Raji (cell line): ENCODE results near the gene BORCS5.

Source experiments
- POLR2A ChIP-seq: IDR thresholded peaks from 2 replicates; pipeline ENCODE4 v1.6.1; 2011; ENCODE audit warnings: low read depth, low read length, control low read depth; ENCODE audit not compliant: insufficient read depth

Gene BORCS5

DNA sequence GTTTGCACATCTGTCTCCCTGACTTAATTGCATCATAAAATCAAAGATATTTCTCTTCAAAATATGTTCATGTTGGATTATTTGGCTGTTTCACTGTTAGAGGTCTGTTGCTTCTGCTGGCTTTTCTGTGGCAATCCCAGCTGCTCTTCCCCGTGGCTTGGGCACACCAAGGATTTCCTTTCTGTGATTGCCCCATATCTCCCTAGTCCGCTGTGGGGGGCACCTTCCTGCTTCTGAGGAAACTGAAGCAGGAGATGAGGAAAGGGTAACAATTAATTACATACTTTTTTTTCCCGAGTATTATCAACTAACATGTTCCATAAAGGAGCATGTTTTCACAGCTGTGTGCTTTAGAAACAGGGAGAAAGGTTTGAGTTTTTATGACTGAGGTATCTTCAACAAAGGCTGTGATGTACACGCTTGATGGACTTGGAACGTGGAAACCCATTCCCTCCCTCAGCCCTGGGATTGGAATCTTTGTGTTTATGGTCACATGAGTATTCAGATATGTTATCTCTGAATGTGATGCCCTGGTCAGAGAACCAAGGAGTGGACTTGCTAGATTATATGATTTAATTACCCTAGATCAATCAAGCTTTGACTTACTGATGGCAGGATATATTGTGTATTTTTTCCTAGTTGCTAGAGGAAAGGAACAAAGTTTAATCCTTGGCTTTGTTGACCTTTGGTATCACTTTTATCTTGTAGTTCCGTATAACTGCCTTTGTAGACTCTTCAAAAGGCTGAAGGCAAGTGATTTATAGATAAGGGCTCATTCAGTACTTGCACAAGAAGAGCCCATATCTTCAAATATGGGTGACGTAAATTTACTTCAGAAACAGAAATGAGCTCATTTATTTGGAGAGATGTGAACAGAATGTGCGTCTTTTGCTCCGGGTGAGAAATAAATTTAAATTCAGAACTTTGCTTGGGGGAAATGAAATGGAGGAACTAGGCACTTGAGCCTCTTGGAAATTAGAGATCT, 46.7 kb downstream of the BORCS5 start:
- TF ChIP-seq POLR2A = no peak

DNA sequence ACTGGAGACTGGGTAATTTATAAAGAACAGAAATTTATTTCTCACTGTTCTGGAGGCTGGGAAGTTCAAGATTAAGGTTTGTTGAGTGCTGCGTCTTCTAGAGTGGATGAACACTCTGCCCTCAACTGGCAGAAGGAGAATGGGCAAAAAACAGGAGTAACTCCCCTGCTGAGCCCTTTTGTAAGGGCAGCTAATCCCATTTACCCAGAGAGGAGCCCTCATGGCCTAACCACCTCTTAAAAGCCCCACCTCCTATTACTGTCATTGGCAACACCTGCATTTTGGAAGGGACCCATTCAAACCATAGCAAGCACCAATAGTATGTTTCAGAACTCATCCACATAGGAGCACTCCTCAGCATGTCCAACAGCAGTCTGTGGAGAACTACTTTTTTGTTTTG, 47.4 kb downstream of the BORCS5 start:
- no peak for TF ChIP-seq POLR2A

DNA sequence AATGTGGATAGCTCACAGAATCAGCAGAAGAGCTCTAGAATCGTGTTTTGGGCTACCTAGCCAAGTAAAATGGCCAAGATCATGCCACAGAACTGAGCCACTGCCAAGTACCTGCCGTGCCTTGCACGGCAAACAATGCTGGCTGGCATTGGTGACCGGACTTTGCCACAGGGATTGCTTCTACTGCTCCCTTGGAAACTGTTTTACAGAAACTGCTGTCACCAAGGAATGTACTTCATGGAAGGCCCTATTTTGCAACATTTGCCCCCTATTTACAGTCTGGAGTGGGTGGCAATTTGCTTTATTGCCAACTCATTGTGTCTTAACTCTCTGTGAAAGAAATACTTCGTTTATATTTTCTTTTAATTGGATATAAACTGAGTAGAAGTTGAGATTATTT, 49.0 kb downstream of the BORCS5 start:
- TF ChIP-seq POLR2A = no peak

DNA sequence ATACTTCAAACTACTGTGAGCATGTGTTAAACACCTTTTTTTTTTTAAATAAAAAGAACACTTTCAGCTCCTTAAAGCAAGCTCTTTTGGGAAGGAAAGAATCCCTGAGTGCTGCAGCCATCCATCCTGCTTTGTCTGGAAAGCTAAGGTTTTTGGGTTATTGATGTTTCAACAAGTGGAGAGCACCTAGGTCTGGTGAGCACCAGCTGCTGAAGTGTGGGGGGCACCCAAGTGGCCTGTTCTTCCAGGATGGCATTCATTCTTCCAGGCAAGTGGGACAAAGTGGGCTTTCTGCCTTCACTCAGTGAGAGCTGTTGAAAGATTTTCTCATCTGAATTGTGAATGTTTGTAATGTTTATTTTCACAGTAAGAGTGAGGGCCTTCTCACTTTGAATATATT, 49.9 kb downstream of the BORCS5 start:
- no peak for TF ChIP-seq POLR2A

DNA sequence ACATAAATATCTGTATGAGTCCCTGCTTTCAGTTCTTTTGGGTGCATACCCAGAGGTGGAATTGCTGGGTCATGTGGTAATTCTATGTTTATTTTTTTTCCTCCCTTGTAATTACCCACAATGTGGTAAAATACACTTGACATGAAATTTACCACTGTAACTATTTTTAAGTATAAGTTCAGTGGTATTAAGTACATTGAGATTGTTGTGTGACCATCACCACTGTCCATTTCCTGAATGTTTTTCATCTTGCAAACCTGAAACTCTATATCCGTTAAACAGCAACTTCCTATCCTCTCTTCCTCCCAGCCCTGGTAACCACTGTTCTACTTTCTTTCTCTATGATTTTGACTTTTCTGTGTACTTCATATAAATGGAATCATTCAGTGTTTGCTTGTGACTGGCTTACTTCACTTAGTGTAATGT, 51.4 kb downstream of the BORCS5 start:
- no peak for TF ChIP-seq POLR2A

DNA sequence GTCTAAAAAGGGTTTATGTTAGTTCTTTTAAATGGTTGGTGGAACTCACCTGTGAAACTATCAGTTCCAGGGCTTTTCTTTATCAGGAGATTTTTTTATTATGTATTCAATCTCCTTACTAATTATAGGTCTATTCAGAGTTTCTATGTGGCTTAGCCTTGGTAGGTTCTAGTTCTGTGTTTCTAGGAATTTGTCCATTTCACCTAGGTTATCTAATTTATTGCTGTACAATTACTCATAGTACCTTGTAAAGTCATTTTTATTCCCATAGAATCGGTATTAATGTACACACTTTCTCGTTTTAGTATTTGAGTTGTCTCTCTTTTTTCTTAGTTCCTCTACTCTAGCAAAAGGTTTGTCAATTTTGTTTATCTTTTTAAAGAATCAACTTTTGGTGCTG, 59.0 kb downstream of the BORCS5 start:
- no peak for TF ChIP-seq POLR2A

DNA sequence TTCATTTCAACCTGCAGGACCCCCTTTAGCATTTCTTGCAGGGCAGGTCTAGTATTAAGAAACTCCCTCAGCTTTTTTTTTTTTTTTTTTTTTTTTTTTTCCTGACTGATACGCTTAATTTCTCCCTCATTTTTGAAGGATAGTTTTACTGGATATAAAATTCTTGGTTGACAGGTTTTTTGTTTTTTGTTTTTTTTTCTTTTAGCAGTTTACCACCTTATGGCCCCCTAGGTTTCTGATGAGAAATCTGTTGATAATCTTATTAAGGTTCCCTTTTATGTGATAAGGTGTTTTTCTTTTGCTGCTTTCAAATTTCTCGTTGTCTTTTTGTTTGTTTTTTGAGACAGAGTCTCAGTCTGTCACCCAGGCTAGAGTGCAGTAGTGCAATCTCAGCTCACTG, 66.5 kb downstream of the BORCS5 start:
- TF ChIP-seq POLR2A = no peak

DNA sequence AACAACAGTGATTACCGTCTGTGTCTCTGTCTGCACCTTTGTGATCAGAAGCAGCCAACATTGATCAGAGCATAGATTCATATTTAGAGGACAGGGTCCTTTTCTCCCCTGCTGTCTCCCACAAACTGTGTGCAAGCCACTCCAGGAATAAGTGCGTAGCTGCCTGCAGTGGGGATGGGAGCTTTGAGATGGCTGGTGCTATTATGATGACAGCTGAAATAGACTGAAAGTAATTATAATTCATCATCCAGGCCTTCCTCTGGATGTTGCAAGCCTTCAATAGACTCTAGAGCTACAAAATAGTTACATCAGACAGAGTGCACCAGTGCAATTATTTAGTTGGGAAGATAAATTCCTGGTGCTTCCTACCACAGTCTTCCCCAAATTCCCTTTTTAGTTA, 68.1 kb downstream of the BORCS5 start:
- TF ChIP-seq POLR2A = no peak

DNA sequence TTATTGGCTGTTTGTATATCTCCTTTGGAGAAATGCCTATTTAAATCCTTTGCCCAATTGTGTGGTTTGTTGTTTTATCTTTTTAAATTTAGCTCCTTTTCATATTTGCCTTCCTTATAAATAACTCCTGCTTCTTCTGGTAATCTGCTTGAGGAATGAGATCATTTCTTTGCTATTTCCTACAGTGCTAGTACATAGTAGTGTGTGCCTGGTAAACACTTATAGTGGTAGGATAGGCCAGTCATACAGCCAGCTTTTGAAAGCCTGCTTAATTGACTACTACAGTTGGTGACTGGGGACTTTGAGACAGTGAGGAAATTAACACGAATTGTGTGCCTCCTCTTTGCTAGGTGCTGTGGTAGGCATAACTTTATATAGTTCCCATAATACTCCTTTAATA, 68.7 kb downstream of the BORCS5 start:
- TF ChIP-seq POLR2A = no peak

DNA sequence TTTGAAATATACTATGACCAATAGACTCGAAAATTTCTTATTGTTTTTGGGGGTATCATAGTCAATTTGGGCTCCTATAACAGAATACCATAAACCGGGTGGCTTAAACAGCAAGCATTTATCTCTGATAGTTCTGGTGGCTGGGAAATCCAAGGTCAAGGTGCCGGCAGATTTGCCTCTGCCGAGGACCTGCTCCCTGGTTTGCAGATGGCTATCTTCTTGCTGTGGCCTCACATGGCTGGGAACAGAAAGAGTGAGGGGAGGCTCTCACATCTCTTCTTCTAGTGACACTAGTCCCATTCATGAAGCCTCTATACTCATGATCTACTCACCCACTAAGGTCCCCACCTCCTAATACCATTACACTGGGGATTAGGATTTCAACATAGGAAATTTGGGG, 70.7 kb downstream of the BORCS5 start:
- TF ChIP-seq POLR2A = no peak

DNA sequence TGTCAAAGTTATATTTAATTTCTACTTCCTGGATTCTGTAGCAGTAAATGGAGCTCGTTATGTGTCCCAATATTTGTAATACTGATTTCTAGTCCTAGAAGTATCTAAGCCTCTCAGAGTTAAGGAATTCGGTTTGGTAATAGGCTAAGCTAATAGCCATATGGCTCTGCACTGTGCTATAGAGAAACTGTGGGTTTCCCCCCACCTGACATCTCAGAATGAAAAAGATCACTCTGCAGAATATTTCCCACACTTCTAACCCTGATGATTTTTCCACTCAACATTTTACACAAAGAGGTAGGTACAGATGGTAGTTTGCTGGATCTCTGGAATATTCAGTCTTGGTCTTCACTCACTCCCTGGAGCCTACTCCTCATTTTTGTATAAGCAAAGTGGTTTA, 71.2 kb downstream of the BORCS5 start:
- TF ChIP-seq POLR2A = no peak

DNA sequence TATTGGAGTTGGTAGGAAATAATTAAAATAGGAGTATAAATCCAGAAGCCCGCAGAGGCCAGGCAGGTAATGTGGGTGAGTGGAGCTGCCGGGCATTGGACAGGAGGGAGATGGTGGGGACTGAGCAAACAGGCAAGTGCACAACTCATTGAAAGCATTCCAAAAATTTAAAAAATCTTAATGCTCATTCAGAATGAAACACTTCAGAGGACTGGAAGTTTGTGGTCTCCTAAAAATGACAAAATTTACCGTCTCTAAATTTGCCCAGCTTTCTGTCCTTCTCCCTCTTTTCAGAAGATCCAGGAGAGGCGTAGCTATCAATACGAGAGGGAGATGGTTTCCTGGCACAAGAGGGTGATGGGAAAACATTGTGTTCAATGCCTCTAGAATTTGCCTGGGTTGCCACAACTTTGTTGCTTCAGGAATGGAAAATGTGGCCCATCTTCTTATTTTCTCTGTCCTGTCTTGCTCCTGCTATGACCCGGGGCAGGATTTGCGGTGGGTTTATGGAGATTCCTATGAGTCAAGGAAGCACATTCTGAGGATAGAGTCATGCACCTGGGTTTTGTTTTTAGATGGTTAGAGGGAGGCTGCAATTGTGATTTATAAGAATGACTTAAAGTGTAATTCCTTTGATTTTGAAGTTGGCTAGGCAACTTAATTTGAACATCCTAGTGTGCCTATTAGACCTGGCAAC, 72.2 kb downstream of the BORCS5 start:
- TF ChIP-seq POLR2A = no peak

DNA sequence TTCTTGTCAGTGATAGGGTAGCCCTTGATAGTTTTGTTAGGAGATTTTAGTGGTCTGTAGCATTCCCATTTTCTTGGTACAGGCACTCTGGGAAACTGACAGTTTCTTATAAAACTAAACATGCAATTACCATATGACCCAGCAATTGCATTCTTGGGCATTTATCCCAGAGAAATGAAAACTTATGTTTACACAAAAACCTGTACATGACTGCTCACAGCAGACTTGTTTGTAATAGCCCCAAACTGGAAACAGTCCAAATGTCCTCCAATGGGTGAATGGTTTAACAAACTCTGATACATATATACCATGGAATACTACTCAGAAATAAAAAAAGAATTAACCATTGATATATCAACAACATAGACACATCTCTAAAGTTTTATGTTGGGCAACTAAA, 75.5 kb downstream of the BORCS5 start:
- TF ChIP-seq POLR2A = no peak

DNA sequence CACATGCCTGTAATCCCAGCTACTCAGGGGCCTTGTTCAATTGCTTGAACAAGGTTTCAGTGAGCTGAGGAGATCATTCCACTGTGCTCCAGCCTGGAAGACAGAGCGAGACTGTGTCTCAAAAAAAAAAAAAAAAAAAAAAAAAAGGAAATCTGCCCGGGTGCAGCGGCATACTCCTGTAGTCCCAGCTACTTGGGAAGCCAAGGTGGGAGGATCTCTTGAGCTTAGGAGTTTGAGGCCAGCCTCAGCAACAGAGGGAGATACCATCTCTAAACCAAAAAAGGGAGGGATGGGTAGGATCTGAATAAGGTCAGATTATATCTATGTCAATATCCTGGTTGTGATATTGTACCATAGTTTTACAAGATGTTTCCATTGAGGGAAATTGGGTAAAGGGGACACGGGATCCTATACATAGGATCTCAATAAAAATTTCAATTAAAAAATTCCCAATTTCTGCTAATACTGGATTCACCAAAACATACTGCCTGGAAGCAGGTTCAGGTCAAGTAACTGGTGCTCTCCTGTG, 76.4 kb downstream of the BORCS5 start:
- TF ChIP-seq POLR2A = no peak

DNA sequence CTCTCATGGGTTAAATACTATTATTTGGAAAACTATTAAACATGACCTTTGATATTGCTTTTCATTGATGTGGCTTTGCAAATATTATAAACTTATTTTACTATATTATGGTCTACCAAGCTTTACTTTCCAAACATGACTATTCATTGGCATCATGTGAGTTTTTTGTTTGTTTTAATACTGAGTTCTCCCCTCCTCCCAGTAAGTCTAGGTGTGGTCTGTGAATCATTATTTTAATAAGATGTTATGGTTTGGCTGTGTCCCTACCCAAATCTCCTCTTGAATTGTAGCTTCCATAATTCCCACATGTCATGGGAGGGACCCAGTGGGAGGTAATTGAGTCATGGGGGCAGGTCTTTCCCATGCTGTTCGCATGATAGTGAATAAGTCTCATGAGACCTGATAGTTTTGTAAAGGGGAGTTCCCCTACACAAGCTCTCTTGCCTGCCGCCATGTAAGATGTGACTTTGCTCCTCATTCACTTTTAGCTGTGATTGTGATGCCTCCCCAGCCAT, 80.0 kb downstream of the BORCS5 start:
- TF ChIP-seq POLR2A = no peak

DNA sequence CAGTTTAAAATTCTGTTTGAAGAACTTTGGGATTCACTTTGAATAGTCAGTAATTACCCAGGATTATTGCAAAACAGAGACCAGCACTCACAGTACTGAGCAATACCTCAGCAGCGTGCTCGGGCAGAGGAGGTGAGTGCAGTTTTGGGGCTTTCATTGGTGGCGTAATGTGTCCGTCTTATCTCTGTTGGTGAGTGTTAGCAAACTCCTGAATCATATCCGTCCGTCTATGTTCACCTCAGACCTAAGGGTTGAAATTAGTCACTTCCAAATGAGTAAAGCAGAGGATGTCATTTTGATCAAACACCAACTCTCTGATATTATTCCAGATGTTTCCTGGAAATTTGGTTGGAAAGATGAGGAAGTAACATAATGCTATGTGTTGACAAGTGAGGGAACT, 82.8 kb downstream of the BORCS5 start:
- no peak for TF ChIP-seq POLR2A
